GM21526 (cell line): ENCODE measurements around the gene KRT4.

ENCODE experiments used
- ATAC-seq: cut with Tn5 transposase; IDR thresholded peaks from one replicate; pipeline ENCODE4 v1.9.1; 2021; ENCODE audit warnings: moderate library complexity; ENCODE audit not compliant: unreplicated experiment, low FRiP score

The KRT4 gene

GRCh38 chr12:52809166-52809565, 4.8 kb downstream of the KRT4 start:
- ATAC-seq, result no peak

GRCh38 chr12:52808573-52809160, 5.2 kb downstream of the KRT4 start:
- ATAC-seq, result no peak

GRCh38 chr12:52807544-52808470, 6.1 kb downstream of the KRT4 start:
- no peak for ATAC-seq

GRCh38 chr12:52806821-52807543, 6.9 kb downstream of the KRT4 start:
- no peak for ATAC-seq

- no peak for ATAC-seq
Observed at GRCh38 chr12:52806169-52806811, 7.6 kb downstream of the KRT4 start.

GRCh38 chr12:52805739-52806138, 8.2 kb downstream of the KRT4 start:
- no peak for ATAC-seq

GRCh38 chr12:52805000-52805399, 8.9 kb downstream of the KRT4 start:
- ATAC-seq, result no peak

- ATAC-seq, result no peak
Observed at GRCh38 chr12:52802442-52802841, 11.5 kb downstream of the KRT4 start.

GRCh38 chr12:52801773-52802172, 12.1 kb downstream of the KRT4 start:
- ATAC-seq, result no peak

GRCh38 chr12:52800259-52800917, 13.5 kb downstream of the KRT4 start:
- no peak for ATAC-seq

- no peak for ATAC-seq
Observed at GRCh38 chr12:52799505-52800211, 14.3 kb downstream of the KRT4 start.

- ATAC-seq, result no peak
Observed at GRCh38 chr12:52798671-52799504, 15.0 kb downstream of the KRT4 start.

GRCh38 chr12:52798003-52798670, 15.8 kb downstream of the KRT4 start:
- no peak for ATAC-seq

GRCh38 chr12:52797529-52797894, 16.4 kb downstream of the KRT4 start:
- no peak for ATAC-seq

- no peak for ATAC-seq
Observed at GRCh38 chr12:52796839-52797528, 16.9 kb downstream of the KRT4 start.

- ATAC-seq, result no peak
Observed at GRCh38 chr12:52796429-52796794, 17.5 kb downstream of the KRT4 start.

- no peak for ATAC-seq
Observed at GRCh38 chr12:52795694-52796428, 18.1 kb downstream of the KRT4 start, which contains the start of gene KRT3. TSS of gene KRT3 (minus strand) at chr12:52796117. CDS start at chr12:52796042, 75 bp downstream.
